Spleen (tissue), 11 donors: Measurements from ENCODE around the gene ITIH6. TPM values are rescaled to one million over a fixed set of nuclear protein-coding genes. Genes with fewer than 3 reads are reported as not detected.
"Not testable (repeated sequence)": the region's sequence is repeated elsewhere in the genome, so short reads cannot be mapped to it uniquely, and the experiment has no call there.

Experiments
- DNase-seq: peaks from one replicate; pipeline ENCODE4 v3.0.0-alpha.2; 2020
- H3K27ac ChIP-seq, 8 donors: fragments of 200-600 bp; sonication (generic) in 7 of 8; 1 replicate in 4 of 8; 2 replicates in 4 of 8; pipeline versions ENCODE4 v1.5.0 to v1.8.0; 2016 to 2021; ENCODE audit warnings: inconsistent platforms in 4 of 8, mild to moderate bottlenecking in 4 of 8, moderate library complexity in 1 of 8
- H3K27me3 ChIP-seq, 7 donors: fragments of 200-600 bp; sonication (generic) in 6 of 7; replicated peaks in 1 of 7; 1 replicate in 4 of 7; 2 replicates in 3 of 7; pipeline versions ENCODE4 v1.5.0 to v1.8.0; 2016 to 2021; ENCODE audit warnings: inconsistent platforms in 3 of 7, mild to moderate bottlenecking in 1 of 7
- H3K36me3 ChIP-seq, 6 donors: fragments of 200-600 bp; sonication (generic) in 5 of 6; 1 replicate in 4 of 6; 2 replicates in 2 of 6; pipeline versions ENCODE4 v1.5.0 to v1.8.0; 2016 to 2021; ENCODE audit warnings: inconsistent platforms in 2 of 6
- H3K4me1 ChIP-seq, 6 donors: fragments of 200-600 bp; sonication (generic) in 5 of 6; 1 replicate in 3 of 6; 2 replicates in 3 of 6; pipeline versions ENCODE4 v1.5.0 to v1.8.0; 2016 to 2021; ENCODE audit warnings: inconsistent platforms in 3 of 6
- H3K4me3 ChIP-seq, 8 donors: fragments of 200-600 bp; sonication (generic) in 7 of 8; 1 replicate in 4 of 8; 2 replicates in 4 of 8; pipeline versions ENCODE4 v1.5.0 to v1.8.0; 2016 to 2021; ENCODE audit warnings: inconsistent platforms in 4 of 8, mild to moderate bottlenecking in 4 of 8, moderate library complexity in 2 of 8
- H3K9me3 ChIP-seq, 8 donors: fragments of 200-600 bp; sonication (generic) in 7 of 8; 1 replicate in 4 of 8; 2 replicates in 4 of 8; pipeline versions ENCODE4 v1.5.0 to v1.8.0; 2016 to 2021; ENCODE audit warnings: inconsistent platforms in 4 of 8
- POLR2A ChIP-seq, 3 donors: fragments of 450-650 bp; IDR thresholded peaks; one replicate each; pipeline ENCODE4 v1.5.1; 2017; ENCODE audit warnings: antibody characterized with exemption in 3 of 3, mild to moderate bottlenecking in 1 of 3
- POLR2AphosphoS5 ChIP-seq, 3 donors: sonication (generic); formaldehyde crosslinking; IDR thresholded peaks; one replicate each; pipeline ENCODE4 v1.5.1; 2017; ENCODE audit warnings: antibody characterized with exemption in 3 of 3
- WGBS, 5 donors: extraction: QIAGEN DNeasy Blood & Tissue Kit in 3 of 5; methylation state at CpG; one replicate each; pipeline versions ENCODE4 v1.1.5 to v1.1.7; 2013 to 2018; 5-methylcytosine and 5-hydroxymethylcytosine counted together
- intact Hi-C: fragments of 100-400 bp; cut with DNase I; formaldehyde crosslinking; loops from one replicate; pipeline ENCODE4 v1.15.0; 2023; ENCODE audit warnings: low total_unique reads
- polyA plus RNA-seq, 3 donors: library from polyadenylated mRNA; stranded (reverse); fragments of 200-250 nt; gene quantifications; one replicate each; pipeline ENCODE4 v1.2.1, GENCODE V29; 2013
- total RNA-seq, 7 donors: library from RNA; depleted of rRNA in 3 of 7; stranded (reverse); fragments of >200 nt in 3 of 7; fragmentation: NEBNext Ultra II Directional in 4 of 7; extraction: Animal tissue kit (Norgen Biotek cat#: 25700) in 4 of 7; gene quantifications; one replicate each; pipeline versions ENCODE4 v1.1.0 to v1.2.1, GENCODE V29; 2016 to 2021
- TF ChIP-seq, protein P1 (sequence below), 11 experiments: fragments of 200-600 bp in 7 of 11; fragments of 450-650 bp in 4 of 11; sonication (generic) in 4 of 11; IDR thresholded peaks in 8 of 11; conservative IDR thresholded peaks in 3 of 11; 1 replicate in 7 of 11; 2 replicates in 4 of 11; pipeline versions ENCODE4 v1.4.0 to v1.8.0; 2016 to 2021; ENCODE audit warnings: antibody characterized with exemption in 11 of 11, inconsistent platforms in 4 of 11, mild to moderate bottlenecking in 1 of 11
- donor health status: healthy with polysubstance abuse.
- donor health status: DM: no; HTN: no; CAD: no; lungs with moderate emphysema.
- donor health status: DM: no; HTN: no; CAD: no.
- donor health status: Bipolar disorder and iron deficiency.
- donor health status: healthy.
- donor health status: DM: no; HTN: no; CAD: no.
- donor health status: DM: yes; HTN: yes; CAD: no.

Gene ITIH6
- total and polyA plus RNA-seq, 10 donors: not detected

DNA sequence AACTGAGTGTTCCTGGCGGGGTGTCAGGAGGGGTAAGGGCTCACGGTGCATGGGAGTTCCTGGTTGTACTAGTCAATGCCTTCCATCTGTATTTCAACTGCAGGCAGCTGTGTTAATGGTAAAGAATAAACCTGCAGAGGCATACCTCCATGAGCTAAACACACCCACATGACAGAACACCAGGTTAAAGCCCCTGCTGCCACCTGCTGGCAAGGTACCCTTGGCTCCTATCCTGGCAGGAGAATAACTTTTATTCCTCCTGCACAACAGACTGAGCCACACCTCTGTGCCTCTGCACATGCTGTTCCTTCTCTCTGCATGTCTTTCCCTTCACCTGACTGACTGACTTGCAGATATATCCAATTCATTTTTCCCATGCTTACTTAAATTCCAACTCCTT, 11.1 kb downstream of the ITIH6 start:
- Histone ChIP-seq H3K9me3 (no peaks in the 10 kb centered on the region), H3K4me1 (no peaks in the 10 kb centered on the region), H3K27ac (no peak overlapping the region), H3K27me3 (peaks cover 0 to 6% (median 0%) of the 10 kb centered on the region in 7 donors), H3K36me3 (no peaks in the 10 kb centered on the region), H3K4me3 (no peak overlapping the region)
- DNase-seq: no peak
- TF ChIP-seq POLR2AphosphoS5 (IDR thresholded peaks at IDR 0.05) (no peak), POLR2A (IDR thresholded peaks at IDR 0.05) (no peak)
- TF ChIP-seq, protein P1, sequence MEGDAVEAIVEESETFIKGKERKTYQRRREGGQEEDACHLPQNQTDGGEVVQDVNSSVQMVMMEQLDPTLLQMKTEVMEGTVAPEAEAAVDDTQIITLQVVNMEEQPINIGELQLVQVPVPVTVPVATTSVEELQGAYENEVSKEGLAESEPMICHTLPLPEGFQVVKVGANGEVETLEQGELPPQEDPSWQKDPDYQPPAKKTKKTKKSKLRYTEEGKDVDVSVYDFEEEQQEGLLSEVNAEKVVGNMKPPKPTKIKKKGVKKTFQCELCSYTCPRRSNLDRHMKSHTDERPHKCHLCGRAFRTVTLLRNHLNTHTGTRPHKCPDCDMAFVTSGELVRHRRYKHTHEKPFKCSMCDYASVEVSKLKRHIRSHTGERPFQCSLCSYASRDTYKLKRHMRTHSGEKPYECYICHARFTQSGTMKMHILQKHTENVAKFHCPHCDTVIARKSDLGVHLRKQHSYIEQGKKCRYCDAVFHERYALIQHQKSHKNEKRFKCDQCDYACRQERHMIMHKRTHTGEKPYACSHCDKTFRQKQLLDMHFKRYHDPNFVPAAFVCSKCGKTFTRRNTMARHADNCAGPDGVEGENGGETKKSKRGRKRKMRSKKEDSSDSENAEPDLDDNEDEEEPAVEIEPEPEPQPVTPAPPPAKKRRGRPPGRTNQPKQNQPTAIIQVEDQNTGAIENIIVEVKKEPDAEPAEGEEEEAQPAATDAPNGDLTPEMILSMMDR (IDR thresholded peaks at IDR 0.05 in 8 of 11, conservative IDR thresholded peaks at IDR 0.05 in 3 of 11): peak in 4 of 11 experiments; percentile 10 to 35 (median 22)
- WGBS, 5 donors: 55 to 100% (median 73%) methylated on average over 1 to 2 of the region's 2 CpGs
- intact Hi-C loops: no loop called here

DNA sequence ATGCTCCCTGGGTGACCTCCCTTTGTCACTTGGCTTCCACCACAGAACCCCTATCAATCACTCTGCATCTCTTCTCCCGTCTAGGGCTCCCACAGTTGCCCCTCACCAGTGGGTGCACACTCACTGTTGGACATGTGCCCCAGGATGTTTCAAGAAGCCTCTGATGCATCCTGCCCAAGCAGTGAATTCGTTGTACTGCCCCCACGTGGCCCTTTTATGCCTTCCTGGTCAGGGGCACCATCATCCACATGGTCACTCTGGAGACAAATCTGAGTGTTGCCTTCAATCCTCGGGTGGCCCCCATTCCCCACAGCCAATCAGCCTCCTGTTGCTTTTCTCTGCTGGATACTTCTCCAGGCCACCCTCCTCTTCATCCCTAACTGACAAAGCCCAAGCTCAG, 12.2 kb downstream of the ITIH6 start:
- Histone ChIP-seq H3K27ac (no peak overlapping the region), H3K27me3 (peaks cover 0 to 4% (median 0%) of the 10 kb centered on the region in 7 donors), H3K4me1 (no peaks in the 10 kb centered on the region), H3K4me3 (no peak overlapping the region), H3K9me3 (no peaks in the 10 kb centered on the region), H3K36me3 (no peaks in the 10 kb centered on the region)
- intact Hi-C loops: no loop called here
- no peak for TF ChIP-seq POLR2AphosphoS5 (IDR thresholded peaks at IDR 0.05)
- no peak for TF ChIP-seq POLR2A (IDR thresholded peaks at IDR 0.05)
- TF ChIP-seq, protein P1 (IDR thresholded peaks at IDR 0.05 in 8 of 11, conservative IDR thresholded peaks at IDR 0.05 in 3 of 11): no peak
- DNase-seq: no peak
- WGBS, 5 donors: 30 to 83% (median 48%) methylated on average over 1 to 4 of the region's 4 CpGs

DNA sequence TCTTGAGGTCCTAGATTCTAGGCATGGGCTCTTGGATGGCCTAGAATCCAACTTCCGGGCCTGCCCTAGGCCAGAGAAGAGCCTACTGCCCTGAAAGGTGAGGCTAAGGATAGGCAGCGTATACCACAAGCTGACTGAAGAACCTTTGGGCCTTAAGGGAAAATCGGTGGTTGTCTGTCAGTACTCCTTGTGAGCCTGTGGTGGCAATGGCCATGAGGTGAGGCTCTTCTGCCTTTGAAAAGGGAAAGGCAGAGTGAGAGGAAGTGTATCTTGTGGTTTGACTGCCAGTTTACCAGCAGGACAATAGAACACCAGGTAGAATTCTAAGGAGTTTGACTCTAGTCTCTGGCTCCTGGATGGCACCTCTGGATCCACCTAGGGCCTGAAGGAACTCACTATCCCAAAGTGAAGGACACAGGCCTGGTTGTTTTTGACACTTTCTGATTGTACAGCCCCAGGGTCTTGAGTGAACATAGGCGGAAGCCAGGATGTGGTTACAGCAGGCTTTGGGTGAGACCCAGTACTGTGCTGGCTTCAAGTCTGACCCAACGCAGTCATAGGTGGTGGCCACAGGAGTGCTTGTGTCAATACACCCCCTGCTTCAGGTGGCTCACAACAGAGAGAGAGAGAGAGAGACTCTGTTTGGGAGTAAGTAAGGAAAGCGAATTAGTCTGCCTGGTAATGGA, 20.9 kb downstream of the ITIH6 start:
- intact Hi-C loops: no loop called here
- Histone ChIP-seq H3K9me3 (no peaks in the 10 kb centered on the region), H3K4me3 (no peak overlapping the region), H3K27ac (no peak overlapping the region), H3K27me3 (no peaks in the 10 kb centered on the region), H3K36me3 (no peaks in the 10 kb centered on the region), H3K4me1 (no peaks in the 10 kb centered on the region)
- 66 to 74% (median 70%) methylated on average over 5 to 6 of the region's 6 CpGs for whole genome bisulfite sequencing, 5 donors
- no peak for TF ChIP-seq POLR2A (IDR thresholded peaks at IDR 0.05)
- TF ChIP-seq, protein P1 (IDR thresholded peaks at IDR 0.05 in 8 of 11, conservative IDR thresholded peaks at IDR 0.05 in 3 of 11): no peak
- TF ChIP-seq POLR2AphosphoS5 (IDR thresholded peaks at IDR 0.05): no peak
- no peak for DNase-seq

DNA sequence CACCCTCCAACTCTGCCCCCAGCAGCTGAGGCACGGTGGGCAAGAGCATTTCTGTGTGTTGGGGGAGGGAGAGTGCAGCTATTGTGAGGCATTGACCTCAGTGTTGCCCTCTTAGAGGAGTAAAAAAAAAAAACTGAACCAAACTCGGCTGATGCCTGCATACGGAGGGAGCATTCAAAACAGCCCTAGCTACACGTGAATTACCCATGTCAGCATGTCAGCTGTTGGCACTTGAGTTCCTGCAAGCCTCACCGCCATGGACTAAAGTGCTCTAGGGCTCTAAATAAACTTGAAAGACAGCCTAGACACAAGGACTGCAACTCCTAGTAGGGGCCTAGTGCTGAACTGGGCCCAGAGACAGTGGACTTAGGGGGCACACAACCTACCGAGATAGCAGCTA, 22.0 kb downstream of the ITIH6 start:
- Histone ChIP-seq H3K4me1 (no peaks in the 10 kb centered on the region), H3K9me3 (peaks cover 0 to 3% (median 0%) of the 10 kb centered on the region in 8 donors), H3K36me3 (no peaks in the 10 kb centered on the region), H3K27ac (no peak overlapping the region), H3K27me3 (no peaks in the 10 kb centered on the region), H3K4me3 (no peak overlapping the region)
- DNase-seq: no peak
- intact Hi-C loops: no loop called here
- TF ChIP-seq, protein P1 (IDR thresholded peaks at IDR 0.05 in 8 of 11, conservative IDR thresholded peaks at IDR 0.05 in 3 of 11): no peak
- no peak for TF ChIP-seq POLR2AphosphoS5 (IDR thresholded peaks at IDR 0.05)
- no peak for TF ChIP-seq POLR2A (IDR thresholded peaks at IDR 0.05)
- 68 to 97% (median 90%) methylated on average over 5 to 6 of the region's 6 CpGs for WGBS, 5 donors

DNA sequence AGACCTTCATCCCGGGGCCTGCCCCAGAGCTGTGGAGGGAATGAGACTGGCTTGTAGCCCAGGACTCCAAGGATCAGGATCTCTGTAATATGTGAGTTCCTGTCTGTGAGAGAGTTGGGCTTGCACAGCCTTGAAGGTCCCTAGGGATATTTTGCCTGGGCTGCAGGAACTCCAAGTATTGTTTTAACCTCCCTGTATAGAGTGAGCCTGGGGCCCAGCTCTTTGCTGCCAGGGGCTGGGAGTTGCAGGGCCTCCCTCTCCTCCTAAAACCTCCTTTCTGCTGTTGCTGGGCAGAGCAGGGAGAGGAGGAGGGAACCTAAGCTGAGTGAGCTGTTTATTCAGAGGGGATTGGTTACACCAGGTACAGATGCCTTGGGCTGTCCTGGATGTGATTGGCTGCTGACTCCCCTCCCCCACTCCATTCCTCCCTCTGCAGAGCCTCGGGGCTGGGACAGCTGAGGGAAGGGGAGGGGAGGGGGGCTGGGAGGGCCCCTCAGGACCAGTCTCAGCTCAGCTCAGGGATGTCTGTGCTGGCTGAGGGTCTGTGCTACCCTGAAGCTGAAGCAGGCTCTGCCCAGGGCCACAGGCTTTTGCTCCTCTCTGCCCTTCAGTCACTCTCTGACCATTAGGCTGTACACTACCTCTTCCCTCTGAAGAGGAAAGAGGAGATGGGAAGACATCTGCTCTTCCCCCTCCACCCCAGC, 23.5 kb downstream of the ITIH6 start:
- intact Hi-C loops, H3K36me3 ChIP-seq, DNase-seq, H3K4me1 ChIP-seq, H3K27ac ChIP-seq, H3K4me3 ChIP-seq, H3K9me3 ChIP-seq, H3K27me3 ChIP-seq: not testable (repeated sequence)
- WGBS, 5 donors: 36 to 73% (median 62%) methylated on average over 1 to 2 of the region's 2 CpGs; no CpG with 5 or more reads in 1 of the 5 donors
